Activated CD8-positive, alpha-beta memory T cell treated with anti-CD3 and anti-CD28 coated beads, Interleukin-2, amount 10 ng/mL, durations not matched to agents 7 days and 5 days (primary cell): ENCODE data around the gene SAP25. TPM values are rescaled to one million over a fixed set of nuclear protein-coding genes. Genes with fewer than 3 reads are reported as not detected.
A peak's percentile ranks its signal among the peaks of the same experiment; 100 is the strongest.

Source experiments
- ATAC-seq: fragments of 150-1000 bp; cut with Tn5 transposase; one replicate; pipeline ENCODE4 v1.10.0; 2021; ENCODE audit warnings: moderate library complexity
- CTCF ChIA-PET: fragments of 350-600 bp; sonication (Branson Sonifier 250); formaldehyde crosslinking; loops from one replicate; lab custom pipeline; 2021; ENCODE audit warnings: antibody characterized with exemption; lab: Charles Lee
- DNase-seq: peaks from one replicate; pipeline ENCODE4 v3.0.0-alpha.2; 2020
- H3K27ac Mint-ChIP-seq: one replicate; pipeline ENCODE4 v1.8.0; 2021; ENCODE audit warnings: mild to moderate bottlenecking, mixed read lengths
- H3K27me3 Mint-ChIP-seq: one replicate; pipeline ENCODE4 v1.8.0; 2021; ENCODE audit warnings: mixed read lengths
- H3K36me3 Mint-ChIP-seq: one replicate; pipeline ENCODE4 v1.8.0; 2021; ENCODE audit warnings: mild to moderate bottlenecking, mixed read lengths
- H3K4me1 Mint-ChIP-seq: one replicate; pipeline ENCODE4 v1.8.0; 2021; ENCODE audit warnings: mixed read lengths
- H3K4me3 Mint-ChIP-seq: one replicate; pipeline ENCODE4 v1.8.0; 2021; ENCODE audit warnings: mild to moderate bottlenecking, moderate library complexity, mixed read lengths
- H3K9me3 Mint-ChIP-seq: one replicate; pipeline ENCODE4 v1.8.0; 2022; ENCODE audit warnings: low read depth, mixed read lengths
- total RNA-seq, 2 experiments: library from RNA; stranded (reverse); gene quantifications; one replicate each; pipeline ENCODE4 v1.2.3, GENCODE V29; 2021

The SAP25 gene
- total RNA-seq, 2 experiments from 2014 or later: 18.2 to 26.3 TPM

- Mint-ChIP-seq H3K4me1 (peaks cover 12% of the 10 kb centered on the region), H3K4me3 (peak overlapping the region; percentile 25), H3K27me3 (peaks cover 7% of the 10 kb centered on the region), H3K9me3 (no peaks in the 10 kb centered on the region), H3K36me3 (no peaks in the 10 kb centered on the region), H3K27ac (no peak overlapping the region)
- no peak for ATAC-seq
- DNase-seq: no peak
- CTCF ChIA-PET: interaction anchor here (0.6 to 11.9 kb wide), 18 partner anchors 9 to 264 kb away, joined by 3 to 154 read pairs (median 4); partner anchors contain the start of genes AGFG2, MOSPD3, POP7 and SLC12A9
Observed at GRCh38 chr7:100588438-100588837, 14.7 kb upstream of the SAP25 start.

- ATAC-seq: peak; percentile 84
- CTCF ChIA-PET: interaction anchor here (0.7 to 11.9 kb wide), 25 partner anchors 8 to 266 kb away, joined by 3 to 154 read pairs (median 6); partner anchors contain the start of genes MOSPD3, POP7, SLC12A9 and TSC22D4
- Mint-ChIP-seq H3K27ac (peak within 1 kb of the TSS; percentile 97), H3K36me3 (no peaks in the 10 kb centered on the region), H3K9me3 (no peaks in the 10 kb centered on the region), H3K4me3 (peak within 1 kb of the TSS; percentile 98), H3K27me3 (peaks cover 7% of the 10 kb centered on the region), H3K4me1 (peaks cover 23% of the 10 kb centered on the region)
- peak; percentile 100 for DNase-seq
Observed at GRCh38 chr7:100586266-100587025, 12.7 kb upstream of the SAP25 start, which contains the start of gene FBXO24. FBXO24 (plus strand) TSS chr7:100586328; CDS start chr7:100586626, 298 bp downstream.

GRCh38 chr7:100585511-100586265 lies 12.0 kb upstream of the SAP25 start, which contains the start of gene LRCH4:
LRCH4 (minus strand) TSS chr7:100586129; CDS start chr7:100586100, 29 bp downstream.
- Mint-ChIP-seq H3K4me1 (peaks cover 26% of the 10 kb centered on the region), H3K4me3 (peak within 1 kb of the TSS; percentile 98), H3K27me3 (peaks cover 7% of the 10 kb centered on the region), H3K27ac (peak within 1 kb of the TSS; percentile 97), H3K9me3 (no peaks in the 10 kb centered on the region), H3K36me3 (peaks cover 3% of the 10 kb centered on the region)
- CTCF ChIA-PET: interaction anchor here (0.7 to 11.9 kb wide), 26 partner anchors 9 to 267 kb away, joined by 3 to 154 read pairs (median 6); partner anchors contain the start of genes MEPCE, MOSPD3, POP7 and SLC12A9
- DNase-seq (peak; percentile 75), ATAC-seq (peak; percentile 35)

- CTCF ChIA-PET: interaction anchor here (0.7 to 11.9 kb wide), 22 partner anchors 14 to 267 kb away, joined by 3 to 154 read pairs (median 6); partner anchors contain the start of genes MEPCE, MOSPD3, POP7 and SLC12A9
- DNase-seq (peak; percentile 51), ATAC-seq (no peak)
- peak overlapping the region; percentile 97 for H3K27ac Mint-ChIP-seq
- H3K4me3 Mint-ChIP-seq: peak overlapping the region; percentile 98
- peaks cover 3% of the 10 kb centered on the region for H3K36me3 Mint-ChIP-seq
- H3K4me1 Mint-ChIP-seq: peaks cover 26% of the 10 kb centered on the region
- H3K27me3 Mint-ChIP-seq: no peaks in the 10 kb centered on the region
- no peaks in the 10 kb centered on the region for H3K9me3 Mint-ChIP-seq
Observed at GRCh38 chr7:100584683-100585510, 11.2 kb upstream of the SAP25 start.

- DNase-seq: no peak
- Mint-ChIP-seq H3K27me3 (no peaks in the 10 kb centered on the region), H3K36me3 (peaks cover 6% of the 10 kb centered on the region), H3K4me1 (peaks cover 26% of the 10 kb centered on the region), H3K4me3 (peak overlapping the region; percentile 98), H3K27ac (peak overlapping the region; percentile 97), H3K9me3 (no peaks in the 10 kb centered on the region)
- CTCF ChIA-PET: interaction anchor here (0.6 to 11.9 kb wide), 19 partner anchors 13 to 268 kb away, joined by 3 to 154 read pairs (median 5); partner anchors contain the start of genes MOSPD3, POP7, SLC12A9 and TSC22D4
- ATAC-seq: no peak
Observed at GRCh38 chr7:100584054-100584682, 10.5 kb upstream of the SAP25 start.

- DNase-seq: peak; percentile 92
- Mint-ChIP-seq H3K36me3 (peaks cover 11% of the 10 kb centered on the region), H3K4me3 (peak overlapping the region; percentile 98), H3K27ac (peak overlapping the region; percentile 97), H3K9me3 (no peaks in the 10 kb centered on the region), H3K4me1 (peaks cover 26% of the 10 kb centered on the region), H3K27me3 (no peaks in the 10 kb centered on the region)
- CTCF ChIA-PET: interaction anchor here (0.6 to 11.9 kb wide), 14 partner anchors 13 to 122 kb away, joined by 3 to 154 read pairs (median 5); partner anchors contain the start of genes MOSPD3 and POP7
- peak; percentile 10 for ATAC-seq
Observed at GRCh38 chr7:100583132-100584053, 9.7 kb upstream of the SAP25 start.

- Mint-ChIP-seq H3K4me1 (peaks cover 21% of the 10 kb centered on the region), H3K27me3 (no peaks in the 10 kb centered on the region), H3K27ac (peak overlapping the region; percentile 97)
Observed at GRCh38 chr7:100582650-100583049, 8.9 kb upstream of the SAP25 start.

GRCh38 chr7:100582041-100582579 lies 8.4 kb upstream of the SAP25 start:
- H3K4me3 Mint-ChIP-seq: peak overlapping the region; percentile 21
- no peak for DNase-seq
- peaks cover 11% of the 10 kb centered on the region for H3K36me3 Mint-ChIP-seq
- H3K4me1 Mint-ChIP-seq: peaks cover 21% of the 10 kb centered on the region
- CTCF ChIA-PET: interaction anchor here (0.7 to 11.9 kb wide), 4 partner anchors 9 to 18 kb away, joined by 3 to 154 read pairs (median 6); no protein-coding TSS in a partner anchor
- no peaks in the 10 kb centered on the region for H3K27me3 Mint-ChIP-seq
- ATAC-seq: no peak
- no peaks in the 10 kb centered on the region for H3K9me3 Mint-ChIP-seq
- H3K27ac Mint-ChIP-seq: peak overlapping the region; percentile 47

More at GRCh38 chr7:100582650-100583049, 8.9 kb upstream of the SAP25 start:
- ATAC-seq: no peak
- peaks cover 11% of the 10 kb centered on the region for H3K36me3 Mint-ChIP-seq
- CTCF ChIA-PET: interaction anchor here (2.7 to 11.9 kb wide), 3 partner anchors 12 to 123 kb away, joined by 9 to 154 read pairs (median 18); partner anchors contain the start of gene POP7
- peak overlapping the region; percentile 98 for H3K4me3 Mint-ChIP-seq
- H3K9me3 Mint-ChIP-seq: no peaks in the 10 kb centered on the region
- no peak for DNase-seq

- no peak overlapping the region for H3K4me3 Mint-ChIP-seq
- DNase-seq (no peak), ATAC-seq (no peak)
- no peak overlapping the region for H3K27ac Mint-ChIP-seq
- H3K27me3 Mint-ChIP-seq: no peaks in the 10 kb centered on the region
- H3K9me3 Mint-ChIP-seq: no peaks in the 10 kb centered on the region
- peaks cover 21% of the 10 kb centered on the region for H3K4me1 Mint-ChIP-seq
- H3K36me3 Mint-ChIP-seq: peaks cover 14% of the 10 kb centered on the region
- CTCF ChIA-PET: interaction anchor here (0.5 to 11.9 kb wide), 2 partner anchors 16 to 291 kb away, joined by 3 to 154 read pairs; no protein-coding TSS in a partner anchor
Observed at GRCh38 chr7:100580466-100581283, 7.0 kb upstream of the SAP25 start.
